ENCODE results near the gene FAR2. TPM values are rescaled to one million over a fixed set of nuclear protein-coding genes. Genes with fewer than 3 reads are reported as not detected.

The FAR2 gene
- total and polyA plus RNA-seq, 2 of the 13 experiments (the other 11 are each of a cell fraction or from before 2014, with no cell fraction given): not detected

DNA sequence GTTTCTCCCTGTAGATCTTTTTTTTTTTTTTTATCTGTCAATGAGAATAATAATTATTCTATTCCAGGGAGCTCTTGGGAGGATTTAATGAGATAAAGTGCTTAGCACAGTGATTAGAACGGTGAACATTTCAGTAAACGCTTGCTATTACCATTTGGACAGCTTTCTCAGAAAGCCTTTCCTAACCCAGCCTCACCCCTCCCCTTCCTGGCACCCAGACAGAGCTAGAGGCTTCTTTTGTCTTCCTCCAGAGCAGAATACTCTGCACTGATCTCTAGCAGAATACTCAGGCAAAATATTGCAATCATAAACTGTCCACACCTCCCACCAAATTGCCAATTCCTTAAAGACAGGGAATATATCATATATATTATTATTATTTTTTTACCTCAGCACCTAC, 165.3 kb downstream of the FAR2 start:
- in situ Hi-C loops (cut with HindIII; ENCODE audit: extremely low pct_ligation_motif_present, low pct_unique_long_range_greater_than_20kb): no loop called here
- ChIA-PET CTCF (ENCODE audit: low intra/inter-chr PET ratio, low total read pairs) (no interaction called here), POLR2A (no interaction called here)
- Histone ChIP-seq H3K9me3 (ENCODE audit: low read length) (no peaks in the 10 kb centered on the region), H4K20me1 (ENCODE audit: insufficient read depth, low read length) (no peaks in the 10 kb centered on the region), H3K36me3 (replicated peaks in 1 of 2; ENCODE audit: control insufficient read depth in 1 of 2, insufficient read depth in 2 of 2, low read length in 2 of 2) (no peaks in the 10 kb centered on the region), H3K9ac (ENCODE audit: insufficient read depth, low read depth, low read length) (no peak overlapping the region), H3K4me1 (ENCODE audit: insufficient read depth, low read length) (no peaks in the 10 kb centered on the region), H3K79me2 (ENCODE audit: insufficient read depth, low read length) (no peaks in the 10 kb centered on the region), H3K4me2 (ENCODE audit: low read depth, low read length) (no peak overlapping the region), H3K27ac (ENCODE audit: extremely low read length, insufficient read depth, low read length) (no peak overlapping the region), H2AFZ (ENCODE audit: low read length) (no peak overlapping the region), H3K4me3 (replicated peaks in 1 of 3; ENCODE audit: insufficient read depth in 1 of 3, low read depth in 2 of 3, low read length in 3 of 3) (no peak overlapping the region), H3K27me3 (ENCODE audit: control insufficient read depth in 1 of 2, insufficient read depth in 2 of 2, low read length in 2 of 2) (no peaks in the 10 kb centered on the region)
- FAIRE-seq: no peak
- no peak for TF ChIP-seq RORA (CRISPR knock-in tag; IDR thresholded peaks at IDR 0.05)
- TF ChIP-seq ZFP36L1 (CRISPR knock-in tag; IDR thresholded peaks at IDR 0.05): no peak
- TF ChIP-seq ATRX (CRISPR knock-in tag; IDR thresholded peaks at IDR 0.05; ENCODE audit: borderline replicate concordance): no peak
- no peak for TF ChIP-seq ZBTB8A (CRISPR knock-in tag; IDR thresholded peaks at IDR 0.05; ENCODE audit: borderline replicate concordance, low read depth)
- TF ChIP-seq ISL2 (CRISPR knock-in tag; IDR thresholded peaks at IDR 0.05): no peak
- TF ChIP-seq, protein P1, sequence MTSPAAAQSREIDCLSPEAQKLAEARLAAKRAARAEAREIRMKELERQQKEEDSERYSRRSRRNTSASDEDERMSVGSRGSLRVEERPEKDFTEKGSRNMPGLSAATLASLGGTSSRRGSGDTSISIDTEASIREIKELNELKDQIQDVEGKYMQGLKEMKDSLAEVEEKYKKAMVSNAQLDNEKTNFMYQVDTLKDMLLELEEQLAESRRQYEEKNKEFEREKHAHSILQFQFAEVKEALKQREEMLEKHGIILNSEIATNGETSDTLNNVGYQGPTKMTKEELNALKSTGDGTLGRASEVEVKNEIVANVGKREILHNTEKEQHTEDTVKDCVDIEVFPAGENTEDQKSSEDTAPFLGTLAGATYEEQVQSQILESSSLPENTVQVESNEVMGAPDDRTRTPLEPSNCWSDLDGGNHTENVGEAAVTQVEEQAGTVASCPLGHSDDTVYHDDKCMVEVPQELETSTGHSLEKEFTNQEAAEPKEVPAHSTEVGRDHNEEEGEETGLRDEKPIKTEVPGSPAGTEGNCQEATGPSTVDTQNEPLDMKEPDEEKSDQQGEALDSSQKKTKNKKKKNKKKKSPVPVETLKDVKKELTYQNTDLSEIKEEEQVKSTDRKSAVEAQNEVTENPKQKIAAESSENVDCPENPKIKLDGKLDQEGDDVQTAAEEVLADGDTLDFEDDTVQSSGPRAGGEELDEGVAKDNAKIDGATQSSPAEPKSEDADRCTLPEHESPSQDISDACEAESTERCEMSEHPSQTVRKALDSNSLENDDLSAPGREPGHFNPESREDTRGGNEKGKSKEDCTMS (CRISPR knock-in tag; conservative IDR thresholded peaks at IDR 0.05): no peak
- TF ChIP-seq, protein P2, sequence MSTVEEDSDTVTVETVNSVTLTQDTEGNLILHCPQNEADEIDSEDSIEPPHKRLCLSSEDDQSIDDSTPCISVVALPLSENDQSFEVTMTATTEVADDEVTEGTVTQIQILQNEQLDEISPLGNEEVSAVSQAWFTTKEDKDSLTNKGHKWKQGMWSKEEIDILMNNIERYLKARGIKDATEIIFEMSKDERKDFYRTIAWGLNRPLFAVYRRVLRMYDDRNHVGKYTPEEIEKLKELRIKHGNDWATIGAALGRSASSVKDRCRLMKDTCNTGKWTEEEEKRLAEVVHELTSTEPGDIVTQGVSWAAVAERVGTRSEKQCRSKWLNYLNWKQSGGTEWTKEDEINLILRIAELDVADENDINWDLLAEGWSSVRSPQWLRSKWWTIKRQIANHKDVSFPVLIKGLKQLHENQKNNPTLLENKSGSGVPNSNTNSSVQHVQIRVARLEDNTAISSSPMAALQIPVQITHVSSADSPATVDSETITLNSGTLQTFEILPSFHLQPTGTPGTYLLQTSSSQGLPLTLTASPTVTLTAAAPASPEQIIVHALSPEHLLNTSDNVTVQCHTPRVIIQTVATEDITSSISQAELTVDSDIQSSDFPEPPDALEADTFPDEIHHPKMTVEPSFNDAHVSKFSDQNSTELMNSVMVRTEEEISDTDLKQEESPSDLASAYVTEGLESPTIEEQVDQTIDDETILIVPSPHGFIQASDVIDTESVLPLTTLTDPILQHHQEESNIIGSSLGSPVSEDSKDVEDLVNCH (CRISPR knock-in tag; IDR thresholded peaks at IDR 0.05): no peak
- no peak for TF ChIP-seq KDM5B (CRISPR knock-in tag; IDR thresholded peaks at IDR 0.05; ENCODE audit: borderline replicate concordance)
- TF ChIP-seq, protein P3, sequence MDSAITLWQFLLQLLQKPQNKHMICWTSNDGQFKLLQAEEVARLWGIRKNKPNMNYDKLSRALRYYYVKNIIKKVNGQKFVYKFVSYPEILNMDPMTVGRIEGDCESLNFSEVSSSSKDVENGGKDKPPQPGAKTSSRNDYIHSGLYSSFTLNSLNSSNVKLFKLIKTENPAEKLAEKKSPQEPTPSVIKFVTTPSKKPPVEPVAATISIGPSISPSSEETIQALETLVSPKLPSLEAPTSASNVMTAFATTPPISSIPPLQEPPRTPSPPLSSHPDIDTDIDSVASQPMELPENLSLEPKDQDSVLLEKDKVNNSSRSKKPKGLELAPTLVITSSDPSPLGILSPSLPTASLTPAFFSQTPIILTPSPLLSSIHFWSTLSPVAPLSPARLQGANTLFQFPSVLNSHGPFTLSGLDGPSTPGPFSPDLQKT (CRISPR knock-in tag; IDR thresholded peaks at IDR 0.05; ENCODE audit: borderline replicate concordance): no peak
- TF ChIP-seq, protein P4, sequence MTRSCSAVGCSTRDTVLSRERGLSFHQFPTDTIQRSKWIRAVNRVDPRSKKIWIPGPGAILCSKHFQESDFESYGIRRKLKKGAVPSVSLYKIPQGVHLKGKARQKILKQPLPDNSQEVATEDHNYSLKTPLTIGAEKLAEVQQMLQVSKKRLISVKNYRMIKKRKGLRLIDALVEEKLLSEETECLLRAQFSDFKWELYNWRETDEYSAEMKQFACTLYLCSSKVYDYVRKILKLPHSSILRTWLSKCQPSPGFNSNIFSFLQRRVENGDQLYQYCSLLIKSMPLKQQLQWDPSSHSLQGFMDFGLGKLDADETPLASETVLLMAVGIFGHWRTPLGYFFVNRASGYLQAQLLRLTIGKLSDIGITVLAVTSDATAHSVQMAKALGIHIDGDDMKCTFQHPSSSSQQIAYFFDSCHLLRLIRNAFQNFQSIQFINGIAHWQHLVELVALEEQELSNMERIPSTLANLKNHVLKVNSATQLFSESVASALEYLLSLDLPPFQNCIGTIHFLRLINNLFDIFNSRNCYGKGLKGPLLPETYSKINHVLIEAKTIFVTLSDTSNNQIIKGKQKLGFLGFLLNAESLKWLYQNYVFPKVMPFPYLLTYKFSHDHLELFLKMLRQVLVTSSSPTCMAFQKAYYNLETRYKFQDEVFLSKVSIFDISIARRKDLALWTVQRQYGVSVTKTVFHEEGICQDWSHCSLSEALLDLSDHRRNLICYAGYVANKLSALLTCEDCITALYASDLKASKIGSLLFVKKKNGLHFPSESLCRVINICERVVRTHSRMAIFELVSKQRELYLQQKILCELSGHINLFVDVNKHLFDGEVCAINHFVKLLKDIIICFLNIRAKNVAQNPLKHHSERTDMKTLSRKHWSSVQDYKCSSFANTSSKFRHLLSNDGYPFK (CRISPR knock-in tag; IDR thresholded peaks at IDR 0.05; ENCODE audit: borderline replicate concordance): no peak
- TF ChIP-seq ZBTB7B (CRISPR knock-in tag; IDR thresholded peaks at IDR 0.05): no peak
- no TSS peak for BruUV-seq (replicated peaks)
- WGBS (ENCODE audit: low lambda C conversion rate): 64% methylated on average over 2 of the region's 2 CpGs
- DNase-seq (ENCODE audit: low spot score): no peak
- intact Hi-C loops (cut with micrococcal nuclease; ENCODE audit: unreplicated experiment): no loop called here
- no peak for ATAC-seq
